Left lung (tissue), 10 donors: ENCODE measurements around the gene MAD2L1BP. TPM values are rescaled to one million over a fixed set of nuclear protein-coding genes. Genes with fewer than 3 reads are reported as not detected.

ENCODE experiments used
- ATAC-seq: fragments of 200-7000 bp; cut with Tn5 transposase; one replicate; pipeline ENCODE4 v1.9.1; 2020; ENCODE audit warnings: moderate library complexity
- DNase-seq, 4 donors: peaks; one replicate each; pipeline ENCODE4 v3.0.0-alpha.2; 2013 to 2020
- H3K27ac ChIP-seq, 2 donors: fragments of 200-600 bp; sonication (generic) in 1 of 2; one replicate each; pipeline versions ENCODE4 v1.5.0 to v1.8.0; 2020 to 2021
- H3K27me3 ChIP-seq, 2 donors: fragments of 200-600 bp; sonication (generic) in 1 of 2; one replicate each; pipeline versions ENCODE4 v1.5.0 to v1.8.0; 2020 to 2021
- H3K36me3 ChIP-seq, 2 donors: fragments of 200-600 bp; sonication (generic) in 1 of 2; one replicate each; pipeline versions ENCODE4 v1.5.0 to v1.8.0; 2020 to 2021
- H3K4me1 ChIP-seq, 2 donors: fragments of 200-600 bp; one replicate each; pipeline ENCODE4 v1.8.0; 2021
- H3K4me3 ChIP-seq, 2 donors: fragments of 200-600 bp; sonication (generic) in 1 of 2; one replicate each; pipeline versions ENCODE4 v1.5.0 to v1.8.0; 2020 to 2021; ENCODE audit warnings: mild to moderate bottlenecking in 1 of 2
- H3K9me3 ChIP-seq, 2 donors: fragments of 200-600 bp; sonication (generic) in 1 of 2; one replicate each; pipeline versions ENCODE4 v1.5.0 to v1.8.0; 2020 to 2021
- CTCF ChIP-seq, 2 donors: fragments of 200-600 bp; sonication (generic) in 1 of 2; IDR thresholded peaks; one replicate each; pipeline versions ENCODE4 v1.5.0 to v1.8.0; 2021; ENCODE audit warnings: antibody characterized with exemption in 2 of 2
- intact Hi-C, 2 donors: fragments of 100-400 bp; cut with DNase I; formaldehyde crosslinking; loops; one replicate each; pipeline versions ENCODE4 v1.11.2 to v1.14.2; 2022
- polyA plus RNA-seq, 6 donors: library from polyadenylated mRNA; unstranded; fragments of 120-200 nt; gene quantifications; one replicate each; pipeline ENCODE4 v1.2.1, GENCODE V29; 2013; ENCODE audit not compliant: insufficient read length in 6 of 6
- total RNA-seq, 2 donors: library from RNA; stranded (reverse); fragmentation: NEBNext Ultra II Directional; extraction: Animal tissue kit (Norgen Biotek cat#: 25700); gene quantifications; one replicate each; pipeline ENCODE4 v1.2.1, GENCODE V29; 2021
- donor health status: DM: no; HTN: yes; CAD: no.
- donor health status: DM: no; HTN: no; CAD: no.

Gene MAD2L1BP
- total and polyA plus RNA-seq, 8 donors, result 19.3 to 26.1 (median 25.0) TPM

- ATAC-seq (no peak), DNase-seq (no peak)
- Histone ChIP-seq H3K4me3 (no peak overlapping the region), H3K4me1 (peaks cover 27 to 38% of the 10 kb centered on the region in 2 donors), H3K27ac (peak overlapping the region in 1 of 2 donors; percentile 63), H3K36me3 (peaks cover 0 to 53% of the 10 kb centered on the region in 2 donors), H3K27me3 (no peaks in the 10 kb centered on the region), H3K9me3 (no peaks in the 10 kb centered on the region)
- intact Hi-C loops, result no loop called here
- TF ChIP-seq CTCF (IDR thresholded peaks at IDR 0.05), result no peak
Measured at GRCh38 chr6:43670623-43670986, 35.0 kb downstream of the MAD2L1BP start.

GRCh38 chr6:43671011-43671800 lies 35.6 kb downstream of the MAD2L1BP start:
- TF ChIP-seq CTCF (IDR thresholded peaks at IDR 0.05), result no peak
- Histone ChIP-seq H3K36me3 (peaks cover 0 to 59% of the 10 kb centered on the region in 2 donors), H3K27me3 (no peaks in the 10 kb centered on the region), H3K27ac (peak overlapping the region in 1 of 2 donors; percentile 48), H3K9me3 (no peaks in the 10 kb centered on the region), H3K4me3 (no peak overlapping the region), H3K4me1 (peaks cover 27 to 38% of the 10 kb centered on the region in 2 donors)
- ATAC-seq (no peak), DNase-seq (no peak)
- intact Hi-C loops, result no loop called here

DNA sequence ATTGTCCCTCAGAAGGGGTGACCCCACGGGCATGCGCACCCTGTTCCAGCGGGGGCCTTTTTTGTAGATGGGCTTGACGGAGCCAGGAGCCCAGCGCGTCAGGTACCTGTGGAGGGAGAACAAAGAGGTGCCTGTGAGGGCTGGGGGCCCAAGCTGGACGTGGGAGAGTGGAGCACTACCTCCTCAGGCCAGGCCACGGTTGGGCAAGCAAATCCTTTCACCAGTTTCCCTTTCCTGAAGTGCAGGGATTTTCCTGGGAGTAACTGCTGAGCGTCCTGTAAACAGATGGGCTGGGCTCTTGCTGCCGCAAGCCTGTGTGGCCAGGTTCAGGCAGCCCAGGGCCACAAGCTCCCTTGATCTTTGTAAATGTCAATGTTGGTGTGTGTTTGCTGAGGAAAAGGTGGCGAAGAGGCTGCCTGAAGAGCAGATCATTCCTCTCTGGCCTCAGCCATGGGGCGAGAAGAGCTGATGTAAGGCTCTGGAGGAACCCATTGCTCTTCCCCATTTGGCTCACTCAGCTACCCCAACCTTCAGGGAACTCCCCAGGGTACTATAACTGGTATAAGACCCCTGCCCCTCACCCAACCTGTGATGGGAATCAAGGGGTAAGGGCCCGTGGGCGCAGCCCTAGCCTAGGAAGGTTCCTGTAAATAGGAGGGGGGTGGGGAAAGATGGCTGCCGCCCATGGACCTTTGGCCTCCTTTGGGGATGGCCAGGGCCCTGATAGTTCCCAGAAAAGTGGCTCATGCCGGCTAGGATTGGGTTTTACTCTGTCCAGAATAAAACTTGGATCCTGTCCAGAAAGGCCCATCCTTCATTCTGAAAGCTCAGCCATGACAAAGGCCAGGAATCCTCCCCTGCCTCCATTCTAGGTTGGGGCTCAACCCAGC lies 36.4 kb downstream of the MAD2L1BP start:
- H3K9me3 ChIP-seq, result no peaks in the 10 kb centered on the region
- H3K27ac ChIP-seq, result peak overlapping the region in 1 of 2 donors; percentile 48
- intact Hi-C loops, result no loop called here
- no peak overlapping the region for H3K4me3 ChIP-seq
- H3K4me1 ChIP-seq, result peaks cover 27 to 38% of the 10 kb centered on the region in 2 donors
- no peak for TF ChIP-seq CTCF (IDR thresholded peaks at IDR 0.05)
- DNase-seq, result peak in 2 of 4 donors; percentile 25 to 40
- ATAC-seq, result no peak
- no peaks in the 10 kb centered on the region for H3K27me3 ChIP-seq
- H3K36me3 ChIP-seq, result peaks cover 0 to 67% of the 10 kb centered on the region in 2 donors

DNA sequence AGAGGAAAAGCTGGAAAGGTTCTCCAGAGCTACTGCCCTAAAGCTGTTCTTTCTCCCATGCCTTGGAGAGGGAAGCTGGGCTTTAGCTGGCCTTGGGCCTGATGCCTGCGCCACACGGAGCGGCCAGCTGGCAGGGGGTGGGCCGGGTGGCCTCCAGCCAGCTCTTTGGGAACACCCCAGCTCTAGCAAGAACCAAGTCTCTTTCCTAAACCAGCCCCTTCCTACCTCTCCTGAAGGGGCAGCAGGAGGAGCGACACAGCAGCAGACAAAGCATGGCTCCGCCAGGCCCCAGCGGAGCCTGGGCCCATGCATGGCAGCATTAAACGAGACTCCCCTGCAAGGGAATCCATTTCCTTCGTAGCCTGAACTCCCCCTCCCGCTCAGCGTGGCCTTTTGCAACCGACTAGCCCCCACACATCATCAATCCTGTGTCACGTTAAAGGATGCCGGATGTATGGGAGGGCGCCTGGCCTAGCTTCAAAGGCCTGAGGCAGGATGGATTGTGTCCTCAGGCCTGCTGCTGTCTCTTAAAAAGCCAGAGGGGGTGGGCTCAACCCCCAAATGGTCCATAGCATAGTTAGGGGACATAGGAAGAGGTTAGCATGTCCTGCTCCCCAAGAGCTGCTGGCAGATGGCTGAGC lies 37.9 kb downstream of the MAD2L1BP start:
- peaks cover 14 to 23% of the 10 kb centered on the region in 2 donors for H3K4me1 ChIP-seq
- H3K27me3 ChIP-seq, result no peaks in the 10 kb centered on the region
- H3K9me3 ChIP-seq, result no peaks in the 10 kb centered on the region
- peak in 2 of 4 donors; percentile 96 to 97 for DNase-seq
- no peak overlapping the region for H3K4me3 ChIP-seq
- peak overlapping the region in 1 of 2 donors; percentile 3 for H3K27ac ChIP-seq
- intact Hi-C loops, result no loop called here
- peak; percentile 26 for ATAC-seq
- H3K36me3 ChIP-seq, result peaks cover 0 to 82% of the 10 kb centered on the region in 2 donors
- no peak for TF ChIP-seq CTCF (IDR thresholded peaks at IDR 0.05)
